Panc1 (cell line): ENCODE data around the gene INHBB. TPM values are rescaled to one million over a fixed set of nuclear protein-coding genes. Genes with fewer than 3 reads are reported as not detected.

Experiments
- ATAC-seq: fragments of 200-7000 bp; cut with Tn5 transposase; 2 replicates; pipeline ENCODE4 v1.9.1; 2020; ENCODE audit warnings: mild to moderate bottlenecking, moderate library complexity
- BruUV-seq: library from RNA; stranded (reverse); fragments of 400-500 nt; replicated peaks from 2 replicates; lab custom pipeline; 2021; lab: Mats Ljungman, UMichigan
- CTCF ChIA-PET: fragments of 300-600 bp; sonication (Branson Sonifier 250); formaldehyde crosslinking; loops from one replicate; lab custom pipeline; 2022; ENCODE audit warnings: antibody characterized with exemption; lab: Charles Lee
- POLR2A ChIA-PET: fragments of 300-600 bp; sonication (Branson Sonifier 250); formaldehyde crosslinking; loops from one replicate; lab custom pipeline; 2022; ENCODE audit warnings: antibody characterized with exemption; lab: Charles Lee
- DNase-seq: peaks from one replicate; pipeline ENCODE4 v3.0.0-alpha.2; 2010; ENCODE audit warnings: low read depth, low spot score
- H3K27ac ChIP-seq: 2 replicates; pipeline ENCODE4 v1.5.1; 2011; ENCODE audit warnings: mild to moderate bottlenecking, low read length, inconsistent platforms
- H3K27me3 ChIP-seq: fragments of 200-500 bp; sonication (Bioruptor generic); 2 replicates; pipeline ENCODE4 v1.6.0; 2014; ENCODE audit warnings: low read length, inconsistent platforms; ENCODE audit not compliant: control insufficient read depth, insufficient read depth
- H3K36me3 ChIP-seq: fragments of 200-500 bp; sonication (Bioruptor generic); 2 replicates; pipeline ENCODE4 v1.5.1; 2014; ENCODE audit warnings: inconsistent platforms, mild to moderate bottlenecking, low read length, moderate library complexity; ENCODE audit not compliant: control insufficient read depth, insufficient read depth
- H3K4me1 ChIP-seq: 2 replicates; pipeline ENCODE4 v1.5.1; 2011; ENCODE audit warnings: inconsistent platforms, mild to moderate bottlenecking, low read length, moderate library complexity; ENCODE audit not compliant: control insufficient read depth, insufficient read depth
- H3K4me3 ChIP-seq, 2 experiments: 2 replicates each; pipeline ENCODE4 v1.5.1; 2011 to 2012; ENCODE audit warnings: low read depth in 2 of 2, low read length in 2 of 2, mild to moderate bottlenecking in 2 of 2, inconsistent platforms in 1 of 2, moderate library complexity in 1 of 2
- H3K9me3 ChIP-seq: fragments of 200-500 bp; sonication (Bioruptor generic); 2 replicates; pipeline ENCODE4 v1.5.1; 2014; ENCODE audit warnings: low read depth, mild to moderate bottlenecking, inconsistent platforms, low read length, moderate library complexity; ENCODE audit not compliant: control insufficient read depth, insufficient read depth
- CTCF ChIP-seq: fragments of 450-650 bp; IDR thresholded peaks from 2 replicates; pipeline ENCODE4 v1.5.1; 2017; ENCODE audit warnings: mild to moderate bottlenecking
- POLR2AphosphoS5 ChIP-seq: IDR thresholded peaks from 2 replicates; pipeline ENCODE4 v1.6.1; 2012; ENCODE audit warnings: mild to moderate bottlenecking, low read depth, low read length, moderate library complexity
- REST ChIP-seq, 2 experiments: IDR thresholded peaks; 2 replicates each; pipeline ENCODE4 v1.6.1; 2011 to 2012; ENCODE audit warnings: low read depth in 2 of 2, control low read depth in 1 of 2, low read length in 1 of 2, mild to moderate bottlenecking in 1 of 2, moderate library complexity in 1 of 2; ENCODE audit not compliant: insufficient read depth in 1 of 2
- SIN3A ChIP-seq: IDR thresholded peaks from 2 replicates; pipeline ENCODE4 v1.6.1; 2012; ENCODE audit warnings: low read depth, mild to moderate bottlenecking, low read length, moderate library complexity, borderline replicate concordance; ENCODE audit not compliant: insufficient read depth
- TCF7L2 ChIP-seq: IDR thresholded peaks from 2 replicates; pipeline ENCODE4 v1.6.1; 2011; ENCODE audit warnings: mild to moderate bottlenecking, low read depth, low read length, inconsistent platforms
- in situ Hi-C: cut with HindIII; loops from 2 replicates; pipeline ENCODE4 v1.10.0; 2016; ENCODE audit warnings: low sequenced_read_pairs, low pct_unique_long_range_greater_than_20kb
- intact Hi-C: fragments of 100-400 bp; cut with micrococcal nuclease; formaldehyde crosslinking; loops from one replicate; pipeline ENCODE4 v1.10.0; 2022; ENCODE audit not compliant: unreplicated experiment
- total RNA-seq: library from RNA; stranded (reverse); gene quantifications from one replicate; pipeline ENCODE4 v1.2.1, GENCODE V29; 2021; ENCODE audit not compliant: unreplicated experiment

INHBB gene
- total RNA-seq, 1 experiment from 2014 or later: 38.2 TPM

- ChIA-PET CTCF (interaction anchor here (0.7 kb wide), 1 partner anchor 42 kb away, joined by 4 read pairs; no protein-coding TSS in a partner anchor), POLR2A (no interaction called here)
- H3K9me3 ChIP-seq: no peaks in the 10 kb centered on the region
- ATAC-seq (no peak), DNase-seq (no peak)
- no peak overlapping the region for H3K4me3 ChIP-seq
- no TSS peak for BruUV-seq
- H3K27me3 ChIP-seq: no peaks in the 10 kb centered on the region
- intact Hi-C loops: no loop called here
- H3K36me3 ChIP-seq: no peaks in the 10 kb centered on the region
- no peak overlapping the region for H3K27ac ChIP-seq
- in situ Hi-C loops: no loop called here
- H3K4me1 ChIP-seq: no peaks in the 10 kb centered on the region
- no peak for TF ChIP-seq CTCF
- no peak for TF ChIP-seq TCF7L2
- TF ChIP-seq POLR2AphosphoS5: no peak
- no peak for TF ChIP-seq REST (IDR thresholded peaks at IDR 0.05; ENCODE audit: insufficient read depth in 1 of 2, low read depth in 2 of 2, low read length in 1 of 2)
- TF ChIP-seq SIN3A: no peak
These were observed 43.6 kb upstream of the INHBB start for GRCh38 chr2:120302301-120302700.

DNA sequence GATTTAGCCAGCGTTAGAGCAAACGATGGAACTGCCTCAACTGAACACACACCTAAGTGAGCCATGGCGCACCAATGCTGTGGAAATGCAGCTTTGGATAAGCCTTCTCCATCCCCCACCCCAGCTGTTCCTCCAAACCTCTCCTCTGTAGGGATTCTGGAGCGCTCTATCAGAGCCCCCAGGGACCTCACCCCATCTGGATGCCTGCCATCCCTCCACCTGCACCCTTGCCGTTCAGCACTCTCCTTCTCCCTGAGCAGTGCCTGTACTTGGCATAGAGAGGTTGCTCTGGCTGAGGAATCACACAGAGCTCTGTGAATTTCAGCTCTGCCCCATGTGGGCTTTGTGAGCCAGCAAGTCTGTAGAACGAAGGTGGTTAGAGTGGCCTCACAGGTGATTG is 42.8 kb upstream of the INHBB start:
- Histone ChIP-seq H3K27me3 (no peaks in the 10 kb centered on the region), H3K4me3 (no peak overlapping the region), H3K27ac (no peak overlapping the region), H3K36me3 (no peaks in the 10 kb centered on the region), H3K9me3 (no peaks in the 10 kb centered on the region), H3K4me1 (no peaks in the 10 kb centered on the region)
- ATAC-seq (no peak), DNase-seq (no peak)
- CTCF ChIA-PET: no interaction called here
- intact Hi-C loops (no loop called here), in situ Hi-C loops (no loop called here)
- no TSS peak for BruUV-seq
- POLR2A ChIA-PET: no interaction called here
- no peak for TF ChIP-seq REST (IDR thresholded peaks at IDR 0.05; ENCODE audit: insufficient read depth in 1 of 2, low read depth in 2 of 2, low read length in 1 of 2)
- no peak for TF ChIP-seq SIN3A
- TF ChIP-seq CTCF: no peak
- no peak for TF ChIP-seq POLR2AphosphoS5
